OCI-LY7 (cell line): Measurements from ENCODE around the gene C1QL2. TPM values are rescaled to one million over a fixed set of nuclear protein-coding genes. Genes with fewer than 3 reads are reported as not detected.

Source experiments
- BruUV-seq: library from RNA; stranded (reverse); fragments of 400-500 nt; replicated peaks from 2 replicates; lab custom pipeline; 2021; lab: Mats Ljungman, UMichigan
- CTCF ChIA-PET: fragments of 300-600 bp; sonication (Branson Sonifier 250); formaldehyde crosslinking; loops from one replicate; lab custom pipeline; 2022; ENCODE audit warnings: antibody characterized with exemption; ENCODE audit not compliant: unreplicated experiment; lab: Charles Lee
- POLR2A ChIA-PET: fragments of 300-600 bp; sonication (Branson Sonifier 250); formaldehyde crosslinking; loops from one replicate; lab custom pipeline; 2022; ENCODE audit warnings: antibody characterized with exemption; lab: Charles Lee
- DNase-seq: peaks from one replicate; pipeline ENCODE4 v3.0.0-alpha.2; 2015; ENCODE audit warnings: low spot score
- H2AFZ ChIP-seq: fragments of 200-600 bp; sonication (generic), shearing (Covaris generic); 2 replicates; pipeline ENCODE4 v1.6.1; 2014; ENCODE audit warnings: mild to moderate bottlenecking, antibody characterized with exemption, low read length, moderate library complexity
- H3K27ac ChIP-seq: fragments of 200-600 bp; sonication (generic); 2 replicates; pipeline ENCODE4 v1.5.1; 2014; ENCODE audit warnings: mixed run types, low read depth, mild to moderate bottlenecking, moderate library complexity, low read length, inconsistent platforms; ENCODE audit not compliant: poor library complexity, severe bottlenecking
- H3K36me3 ChIP-seq: fragments of 200-600 bp; sonication (generic); 2 replicates; pipeline ENCODE4 v1.6.1; 2014; ENCODE audit warnings: mild to moderate bottlenecking, antibody characterized with exemption, low read length, moderate library complexity, mixed read lengths; ENCODE audit not compliant: insufficient read depth
- H3K4me1 ChIP-seq: fragments of 200-600 bp; sonication (generic); 2 replicates; pipeline ENCODE4 v1.5.1; 2014; ENCODE audit warnings: mild to moderate bottlenecking, low read length; ENCODE audit not compliant: insufficient read depth, poor library complexity, severe bottlenecking
- H3K4me2 ChIP-seq: fragments of 200-600 bp; sonication (generic); 2 replicates; pipeline ENCODE4 v1.6.1; 2014; ENCODE audit warnings: mild to moderate bottlenecking, low read length
- H3K4me3 ChIP-seq: fragments of 200-600 bp; sonication (generic); 2 replicates; pipeline ENCODE4 v1.5.1; 2014; ENCODE audit warnings: mild to moderate bottlenecking, low read depth, low read length; ENCODE audit not compliant: poor library complexity, severe bottlenecking
- H3K79me2 ChIP-seq: fragments of 200-600 bp; sonication (generic); 2 replicates; pipeline ENCODE4 v1.6.1; 2016; ENCODE audit warnings: low read depth, mild to moderate bottlenecking, low read length, moderate library complexity, mixed read lengths; ENCODE audit not compliant: insufficient read depth
- H3K9me2 ChIP-seq: fragments of 200-600 bp; sonication (generic); 2 replicates; pipeline ENCODE4 v1.6.1; 2016; ENCODE audit warnings: mild to moderate bottlenecking, low read length, mixed read lengths; ENCODE audit not compliant: insufficient read depth
- H3K9me3 ChIP-seq: fragments of 200-600 bp; sonication (generic); 2 replicates; pipeline ENCODE4 v1.6.1; 2014; ENCODE audit warnings: mild to moderate bottlenecking, mixed run types, low read length, mixed read lengths
- H4K20me1 ChIP-seq: fragments of 200-600 bp; sonication (generic); 2 replicates; pipeline ENCODE4 v1.6.1; 2014; ENCODE audit warnings: mild to moderate bottlenecking, antibody characterized with exemption, low read length, moderate library complexity, mixed read lengths; ENCODE audit not compliant: insufficient read depth
- EZH2phosphoT487 ChIP-seq: fragments of 200-600 bp; sonication (generic); IDR thresholded peaks from 2 replicates; pipeline ENCODE4 v1.6.1; 2018; ENCODE audit warnings: low read depth, borderline replicate concordance, mild to moderate bottlenecking, mixed run types, antibody characterized with exemption, low read length, moderate library complexity, mixed read lengths
- intact Hi-C: fragments of 100-400 bp; cut with micrococcal nuclease; formaldehyde crosslinking; loops from one replicate; pipeline ENCODE4 v1.10.0; 2022; ENCODE audit not compliant: unreplicated experiment
- total RNA-seq, 2 experiments: library from RNA; depleted of rRNA in 1 of 2; stranded (reverse); fragments of >200 nt in 1 of 2; shearing (Covaris generic) in 1 of 2; gene quantifications; 2 replicates each; pipeline ENCODE4 v1.2.3, GENCODE V29; 2014 to 2022
- TF ChIP-seq, protein P1 (sequence below): fragments of 200-600 bp; sonication (generic); conservative IDR thresholded peaks from 2 replicates; pipeline ENCODE4 v1.5.1; 2014; ENCODE audit warnings: mild to moderate bottlenecking, antibody characterized with exemption, low read length, moderate library complexity, mixed read lengths

C1QL2 gene
- total RNA-seq, 2 experiments from 2014 or later: not detected

DNA sequence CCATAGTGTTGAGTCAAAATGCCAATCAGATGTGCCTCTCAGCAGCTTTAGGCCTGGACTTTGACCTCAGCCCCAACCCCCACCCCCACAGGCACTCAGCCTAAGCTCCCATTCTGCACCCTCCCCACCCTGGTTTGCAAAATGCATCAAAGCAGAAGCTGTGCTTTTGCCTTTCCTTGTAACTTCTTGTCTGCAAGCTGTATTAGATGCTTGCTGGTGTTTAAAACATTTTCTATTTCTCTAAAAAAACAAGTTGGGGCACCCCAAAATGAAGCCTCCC is 38.5 kb upstream of the C1QL2 start:
- intact Hi-C loops: no loop called here
- no peaks in the 10 kb centered on the region for H3K9me2 ChIP-seq
- CTCF ChIA-PET: interaction anchor here (0.7 kb wide), 1 partner anchor 116 kb away, joined by 3 read pairs; no protein-coding TSS in a partner anchor
- H3K4me2 ChIP-seq: no peak overlapping the region
- BruUV-seq: no TSS peak
- no peaks in the 10 kb centered on the region for H4K20me1 ChIP-seq
- no peaks in the 10 kb centered on the region for H3K4me1 ChIP-seq
- no peak for TF ChIP-seq EZH2phosphoT487
- TF ChIP-seq, protein P1, sequence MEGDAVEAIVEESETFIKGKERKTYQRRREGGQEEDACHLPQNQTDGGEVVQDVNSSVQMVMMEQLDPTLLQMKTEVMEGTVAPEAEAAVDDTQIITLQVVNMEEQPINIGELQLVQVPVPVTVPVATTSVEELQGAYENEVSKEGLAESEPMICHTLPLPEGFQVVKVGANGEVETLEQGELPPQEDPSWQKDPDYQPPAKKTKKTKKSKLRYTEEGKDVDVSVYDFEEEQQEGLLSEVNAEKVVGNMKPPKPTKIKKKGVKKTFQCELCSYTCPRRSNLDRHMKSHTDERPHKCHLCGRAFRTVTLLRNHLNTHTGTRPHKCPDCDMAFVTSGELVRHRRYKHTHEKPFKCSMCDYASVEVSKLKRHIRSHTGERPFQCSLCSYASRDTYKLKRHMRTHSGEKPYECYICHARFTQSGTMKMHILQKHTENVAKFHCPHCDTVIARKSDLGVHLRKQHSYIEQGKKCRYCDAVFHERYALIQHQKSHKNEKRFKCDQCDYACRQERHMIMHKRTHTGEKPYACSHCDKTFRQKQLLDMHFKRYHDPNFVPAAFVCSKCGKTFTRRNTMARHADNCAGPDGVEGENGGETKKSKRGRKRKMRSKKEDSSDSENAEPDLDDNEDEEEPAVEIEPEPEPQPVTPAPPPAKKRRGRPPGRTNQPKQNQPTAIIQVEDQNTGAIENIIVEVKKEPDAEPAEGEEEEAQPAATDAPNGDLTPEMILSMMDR: no peak
- POLR2A ChIA-PET: no interaction called here
- H3K27ac ChIP-seq: no peak overlapping the region
- H3K9me3 ChIP-seq: no peaks in the 10 kb centered on the region
- H2AFZ ChIP-seq: no peak overlapping the region
- H3K79me2 ChIP-seq: no peaks in the 10 kb centered on the region
- no peak overlapping the region for H3K4me3 ChIP-seq
- no peak for DNase-seq
- H3K36me3 ChIP-seq: no peaks in the 10 kb centered on the region

DNA sequence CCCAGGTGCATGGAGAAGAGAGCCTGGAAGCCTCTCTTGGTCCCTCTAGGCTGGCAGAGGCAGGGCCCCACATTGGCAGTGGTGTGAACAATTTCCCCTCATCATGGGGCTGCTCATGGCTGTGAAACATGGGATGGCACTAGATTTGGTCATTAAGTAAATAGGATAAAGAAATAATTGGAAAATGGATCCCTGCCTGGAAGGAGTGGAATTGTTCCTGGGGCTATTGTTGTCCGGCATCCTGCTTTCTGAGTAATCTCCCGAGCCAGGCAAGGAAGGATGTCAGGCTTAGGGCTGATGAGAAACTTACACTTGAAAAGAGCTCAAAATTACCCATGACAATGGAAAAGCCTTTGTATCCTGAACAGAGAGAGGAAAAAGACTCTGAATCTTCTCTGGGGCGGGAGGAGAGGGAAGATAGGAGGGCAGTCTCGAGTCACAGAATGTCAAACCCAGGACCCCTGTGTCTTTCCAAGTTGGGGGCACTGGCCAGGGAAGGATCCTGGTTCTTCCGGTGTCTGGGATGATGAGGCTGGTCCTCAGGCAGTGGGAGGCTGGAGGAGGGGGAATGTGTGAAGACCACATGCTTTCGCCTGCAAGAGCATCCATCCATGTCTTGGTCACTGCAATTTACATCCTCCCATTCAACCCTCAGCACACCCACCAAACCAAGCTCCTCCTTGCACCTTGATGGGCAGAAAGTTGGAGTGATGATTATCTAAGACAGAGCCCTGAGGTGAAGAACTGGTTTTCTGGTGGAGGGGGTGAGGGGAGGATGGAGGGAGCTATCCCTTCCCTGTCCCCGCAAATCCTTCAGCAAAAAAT is 38.0 kb upstream of the C1QL2 start:
- Histone ChIP-seq H4K20me1 (no peaks in the 10 kb centered on the region), H3K4me2 (no peak overlapping the region), H3K27ac (no peak overlapping the region), H3K79me2 (no peaks in the 10 kb centered on the region), H3K36me3 (no peaks in the 10 kb centered on the region), H3K9me2 (no peaks in the 10 kb centered on the region), H2AFZ (no peak overlapping the region), H3K9me3 (no peaks in the 10 kb centered on the region), H3K4me1 (no peaks in the 10 kb centered on the region), H3K4me3 (no peak overlapping the region)
- intact Hi-C loops: no loop called here
- TF ChIP-seq EZH2phosphoT487: no peak
- TF ChIP-seq, protein P1: no peak
- DNase-seq: no peak
- BruUV-seq: no TSS peak
- CTCF ChIA-PET: interaction anchor here (0.7 kb wide), 1 partner anchor 115 kb away, joined by 3 read pairs; no protein-coding TSS in a partner anchor
- POLR2A ChIA-PET: no interaction called here

DNA sequence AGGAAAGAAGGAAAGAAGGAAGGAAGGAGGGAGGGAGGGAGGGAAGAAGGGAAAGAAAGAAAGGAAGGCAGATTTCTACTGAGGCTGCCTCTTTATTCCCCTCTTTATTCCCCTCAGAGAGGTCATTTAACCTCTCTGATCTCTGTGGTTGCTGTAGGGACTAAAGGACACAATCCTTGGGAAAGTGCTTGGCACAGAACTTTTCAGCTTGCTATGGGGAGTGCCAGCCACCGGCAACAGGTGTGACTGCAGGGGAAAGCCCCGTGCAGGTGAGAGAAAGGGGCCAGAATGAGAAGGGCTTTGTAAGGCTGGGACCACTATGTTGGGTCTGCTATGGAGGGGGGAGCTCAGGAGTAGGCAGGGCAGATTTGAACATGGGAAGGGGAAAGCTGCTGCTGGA is 37.3 kb upstream of the C1QL2 start:
- Histone ChIP-seq H3K4me1 (no peaks in the 10 kb centered on the region), H3K4me2 (no peak overlapping the region), H3K36me3 (no peaks in the 10 kb centered on the region), H4K20me1 (no peaks in the 10 kb centered on the region), H3K79me2 (no peaks in the 10 kb centered on the region), H3K27ac (no peak overlapping the region), H3K9me2 (no peaks in the 10 kb centered on the region), H2AFZ (no peak overlapping the region), H3K4me3 (no peak overlapping the region), H3K9me3 (no peaks in the 10 kb centered on the region)
- no TSS peak for BruUV-seq
- TF ChIP-seq, protein P1: no peak
- no peak for TF ChIP-seq EZH2phosphoT487
- ChIA-PET CTCF (no interaction called here), POLR2A (interaction anchor here (0.5 kb wide), 1 partner anchor 62 kb away, joined by 3 read pairs; no protein-coding TSS in a partner anchor)
- intact Hi-C loops: no loop called here
- DNase-seq: no peak
